Pancreas (tissue), 10 donors: Measurements from ENCODE around the gene IREB2. TPM values are rescaled to one million over a fixed set of nuclear protein-coding genes. Genes with fewer than 3 reads are reported as not detected.
"Not testable (repeated sequence)": the region's sequence is repeated elsewhere in the genome, so short reads cannot be mapped to it uniquely, and the experiment has no call there.

Source experiments
- ATAC-seq, 4 donors: fragments of 200-7000 bp; cut with Tn5 transposase; one replicate each; pipeline versions ENCODE4 v1.8.0 to v1.9.1; 2020; ENCODE audit warnings: mild to moderate bottlenecking in 4 of 4, moderate library complexity in 4 of 4
- DNase-seq, 6 donors: peaks; one replicate each; pipeline ENCODE4 v3.0.0-alpha.2; 2020
- FAIRE-seq: peaks from 2 replicates; lab custom pipeline; 2012; peaks lifted over from hg19 to GRCh38; lab: Jason Lieb, UNC
- H3K27ac ChIP-seq, 4 donors: fragments of 200-600 bp; sonication (generic); 1 replicate in 3 of 4; 2 replicates in 1 of 4; pipeline versions ENCODE4 v1.5.0 to v1.8.0; 2020
- H3K27me3 ChIP-seq, 4 donors: fragments of 200-600 bp; one replicate each; pipeline ENCODE4 v1.8.0; 2021
- H3K36me3 ChIP-seq, 3 donors: fragments of 200-600 bp; sonication (generic) in 1 of 3; one replicate each; pipeline versions ENCODE4 v1.5.0 to v1.8.0; 2020 to 2021
- H3K4me1 ChIP-seq, 3 donors: fragments of 200-600 bp; one replicate each; pipeline ENCODE4 v1.8.0; 2021
- H3K4me3 ChIP-seq, 4 donors: fragments of 200-600 bp; sonication (generic) in 2 of 4; one replicate each; pipeline versions ENCODE4 v1.5.0 to v1.8.0; 2020 to 2021
- H3K9me3 ChIP-seq, 4 donors: fragments of 200-600 bp; one replicate each; pipeline ENCODE4 v1.8.0; 2021
- CTCF ChIP-seq, 4 donors: fragments of 200-600 bp; sonication (generic) in 3 of 4; IDR thresholded peaks; one replicate each; pipeline versions ENCODE4 v1.5.0 to v1.8.0; 2021; ENCODE audit warnings: antibody characterized with exemption in 4 of 4
- WGBS, 2 donors: extraction: QIAGEN DNeasy Blood & Tissue Kit; methylation state at CpG; one replicate each; pipeline ENCODE4 v1.1.7; 2013; 5-methylcytosine and 5-hydroxymethylcytosine counted together
- intact Hi-C, 3 donors: fragments of 100-400 bp; cut with DNase I; formaldehyde crosslinking; loops; one replicate each; pipeline versions ENCODE4 v1.11.1 to v1.14.2; 2022
- polyA plus RNA-seq, 2 donors: library from polyadenylated mRNA; stranded (reverse); fragments of 200-250 nt; gene quantifications; one replicate each; pipeline ENCODE4 v1.2.3, GENCODE V29; 2013
- total RNA-seq, 6 donors: library from RNA; stranded (reverse); fragmentation: NEBNext Ultra II Directional in 4 of 6; extraction: Animal tissue kit (Norgen Biotek cat#: 25700) in 4 of 6; gene quantifications; one replicate each; pipeline versions ENCODE4 v1.2.1 to v1.2.4, GENCODE V29; 2021 to 2023
- donor health status: healthy with polysubstance abuse.
- donor health status: DM: no; HTN: no; CAD: no; lungs with moderate emphysema.
- donor health status: DM: no; HTN: no; CAD: no.
- donor health status: control.
- donor health status: control.
- donor health status: Bipolar disorder and iron deficiency.
- donor health status: DM: yes; HTN: yes; CAD: no.
- donor health status: DM: no; HTN: no; CAD: no.
- donor health status: DM: no; HTN: no; CAD: no.
- donor health status: DM: yes; HTN: yes; CAD: no.

IREB2 gene
- total and polyA plus RNA-seq, 8 donors, result 5.7 to 34.0 (median 19.2) TPM

DNA sequence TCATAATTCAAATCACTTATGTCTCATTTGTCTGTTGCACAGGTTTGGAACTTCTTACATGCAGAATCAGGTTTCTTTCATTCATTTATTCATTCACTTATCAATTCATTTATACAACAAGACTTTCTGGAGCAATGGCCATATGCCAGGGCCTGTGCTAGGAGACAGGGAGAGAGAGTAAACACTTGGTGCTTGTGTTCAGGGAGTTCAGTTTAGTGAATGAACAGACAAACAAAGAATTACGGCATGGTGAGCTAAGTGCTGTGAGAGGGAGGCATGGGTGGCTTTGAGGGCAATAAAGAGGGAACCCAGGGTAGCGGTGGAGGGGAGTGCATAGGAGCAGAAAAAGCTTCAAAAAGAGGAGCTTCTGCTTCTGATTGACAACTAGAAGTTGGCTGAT lies 8.5 kb upstream of the IREB2 start:
- Histone ChIP-seq H3K9me3 (no peaks in the 10 kb centered on the region), H3K27ac (no peak overlapping the region), H3K36me3 (no peaks in the 10 kb centered on the region), H3K27me3 (no peaks in the 10 kb centered on the region), H3K4me1 (no peaks in the 10 kb centered on the region), H3K4me3 (no peak overlapping the region)
- no peak for TF ChIP-seq CTCF (IDR thresholded peaks at IDR 0.05)
- DNase-seq (no peak), ATAC-seq (peak in 3 of 4 donors; percentile 18 to 87 (median 85)), FAIRE-seq (no peak)
- 39 to 45% methylated on average over 2 of the region's 2 CpGs for WGBS, 2 donors
- intact Hi-C loops, result loop anchor here in 2 of 3 donors (10.0 kb wide), 2 partner anchors 115 to 125 kb away; no protein-coding TSS in a partner anchor

DNA sequence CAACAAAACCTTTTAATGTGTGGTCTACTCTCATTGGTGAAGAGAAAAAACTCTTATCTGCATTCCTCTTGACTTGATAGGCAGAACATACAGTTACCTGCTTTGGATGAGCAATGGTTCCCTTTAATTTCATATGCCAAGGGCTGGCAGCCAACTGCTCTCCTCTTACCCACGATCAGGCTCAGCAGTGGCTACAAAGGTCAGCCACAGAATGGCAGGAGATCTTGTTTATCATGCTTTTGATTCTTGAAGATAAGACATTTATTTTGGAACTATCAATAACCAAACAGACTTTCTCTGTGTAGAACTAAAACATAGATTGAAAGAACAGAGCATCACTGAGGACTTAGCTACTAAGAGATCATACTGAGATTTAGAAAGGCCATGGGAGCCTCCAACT lies 6.1 kb upstream of the IREB2 start:
- TF ChIP-seq CTCF (IDR thresholded peaks at IDR 0.05), result no peak

GRCh38 chr15:78432664-78433063 lies 5.4 kb upstream of the IREB2 start:
- Histone ChIP-seq H3K4me1 (no peaks in the 10 kb centered on the region), H3K27ac (no peak overlapping the region), H3K36me3 (no peaks in the 10 kb centered on the region), H3K4me3 (no peak overlapping the region), H3K27me3 (no peaks in the 10 kb centered on the region), H3K9me3 (no peaks in the 10 kb centered on the region)
- 81 to 100% methylated on average over 1 of the region's 1 CpG for WGBS, 2 donors
- ATAC-seq (no peak), FAIRE-seq (no peak), DNase-seq (no peak)
- TF ChIP-seq CTCF (IDR thresholded peaks at IDR 0.05), result no peak
- intact Hi-C loops, result no loop called here

More for the DNA sequence above, 6.1 kb upstream of the IREB2 start:
- WGBS, 2 donors, result 6 to 10% methylated on average over 1 of the region's 1 CpG
- no peaks in the 10 kb centered on the region for H3K36me3 ChIP-seq
- H3K4me1 ChIP-seq, result no peaks in the 10 kb centered on the region
- no peak for FAIRE-seq
- no peak for DNase-seq
- H3K9me3 ChIP-seq, result no peaks in the 10 kb centered on the region
- H3K27ac ChIP-seq, result no peak overlapping the region
- intact Hi-C loops, result no loop called here
- ATAC-seq, result no peak
- no peak overlapping the region for H3K4me3 ChIP-seq
- H3K27me3 ChIP-seq, result no peaks in the 10 kb centered on the region

- FAIRE-seq (no peak), ATAC-seq (no peak), DNase-seq (no peak)
- H3K27ac ChIP-seq, result no peak overlapping the region
- H3K9me3 ChIP-seq, result no peaks in the 10 kb centered on the region
- H3K27me3 ChIP-seq, result no peaks in the 10 kb centered on the region
- no peak overlapping the region for H3K4me3 ChIP-seq
- WGBS, 2 donors, result 48 to 55% methylated on average over 8 of the region's 8 CpGs
- H3K36me3 ChIP-seq, result no peaks in the 10 kb centered on the region
- peaks cover 0 to 3% (median 0%) of the 10 kb centered on the region in 3 donors for H3K4me1 ChIP-seq
- no peak for TF ChIP-seq CTCF (IDR thresholded peaks at IDR 0.05)
- intact Hi-C loops, result no loop called here
Observed at GRCh38 chr15:78434134-78434533, 3.9 kb upstream of the IREB2 start.

DNA sequence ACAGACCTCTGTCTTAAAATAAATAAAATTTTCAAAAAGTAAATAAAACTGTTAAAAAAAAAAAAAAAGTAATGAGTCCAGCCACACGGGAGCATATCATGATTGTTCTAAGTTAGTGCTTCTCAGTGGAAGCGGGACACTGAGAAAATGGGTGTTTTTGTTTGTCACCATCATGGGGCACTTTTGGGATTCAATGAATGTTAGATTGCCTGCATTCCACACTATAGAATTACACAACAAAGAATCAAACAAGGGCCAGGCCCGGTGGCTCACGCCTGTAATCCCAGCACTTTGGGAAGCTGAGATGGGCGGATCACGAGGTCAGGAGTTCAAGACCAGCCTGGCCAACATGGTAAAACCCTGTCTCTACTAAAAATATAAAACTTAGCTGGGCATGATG lies 3.3 kb upstream of the IREB2 start:
- intact Hi-C loops, H3K27me3 ChIP-seq, FAIRE-seq, H3K4me1 ChIP-seq, H3K27ac ChIP-seq, H3K36me3 ChIP-seq, DNase-seq, ATAC-seq, H3K4me3 ChIP-seq, H3K9me3 ChIP-seq: not testable (repeated sequence)
- 55 to 58% methylated on average over 6 of the region's 6 CpGs for WGBS, 2 donors
